Keratinocyte (primary cell): ENCODE data around the gene IGF1R. TPM values are rescaled to one million over a fixed set of nuclear protein-coding genes. Genes with fewer than 3 reads are reported as not detected.

Experiments used
- DNase-seq: peaks from one replicate; pipeline ENCODE4 v3.0.0-alpha.2; 2011; ENCODE audit warnings: low read depth, missing footprints, low spot score
- FAIRE-seq: peaks from 2 replicates; lab custom pipeline; 2011; peaks lifted over from hg19 to GRCh38; lab: Jason Lieb, UNC
- H2AFZ ChIP-seq: 2 replicates; pipeline ENCODE4 v1.6.0; 2012; ENCODE audit warnings: low read length, control low read depth, inconsistent platforms; ENCODE audit not compliant: control insufficient read depth
- H3K27ac ChIP-seq: 2 replicates; pipeline ENCODE4 v1.5.1; 2011; ENCODE audit warnings: low read length; ENCODE audit not compliant: control insufficient read depth, insufficient read depth
- H3K27me3 ChIP-seq: 3 replicates; pipeline ENCODE4 v1.6.0; 2011; ENCODE audit warnings: low read length; ENCODE audit not compliant: control insufficient read depth, insufficient read depth; ENCODE audit errors: extremely low read depth
- H3K36me3 ChIP-seq, 2 experiments: 2 replicates in 1 of 2; 3 replicates in 1 of 2; pipeline ENCODE4 v1.5.1; 2011; ENCODE audit warnings: low read length in 2 of 2, mild to moderate bottlenecking in 1 of 2; ENCODE audit not compliant: control insufficient read depth in 2 of 2, insufficient read depth in 2 of 2; ENCODE audit errors: extremely low read depth in 1 of 2
- H3K4me1 ChIP-seq: 3 replicates; pipeline ENCODE4 v1.5.1; 2011; ENCODE audit warnings: low read length; ENCODE audit not compliant: control insufficient read depth, insufficient read depth; ENCODE audit errors: extremely low read depth
- H3K4me2 ChIP-seq: 3 replicates; pipeline ENCODE4 v1.6.0; 2011; ENCODE audit warnings: low read depth, low read length; ENCODE audit not compliant: control insufficient read depth, insufficient read depth; ENCODE audit errors: extremely low read depth
- H3K4me3 ChIP-seq, 3 experiments: fragments of 200-600 bp in 1 of 3; sonication (generic) in 1 of 3; 2 replicates in 2 of 3; 3 replicates in 1 of 3; pipeline ENCODE4 v1.5.1; 2011 to 2016; ENCODE audit warnings: low read length in 3 of 3, mild to moderate bottlenecking in 3 of 3, control low read depth in 2 of 3, inconsistent platforms in 1 of 3, low read depth in 1 of 3, mixed read lengths in 1 of 3, mixed run types in 1 of 3, moderate library complexity in 1 of 3; ENCODE audit not compliant: control insufficient read depth in 2 of 3, insufficient read depth in 2 of 3; ENCODE audit errors: extremely low read depth in 1 of 3
- H3K79me2 ChIP-seq: 2 replicates; pipeline ENCODE4 v1.6.0; 2012; ENCODE audit warnings: low read length; ENCODE audit not compliant: control insufficient read depth, insufficient read depth
- H3K9ac ChIP-seq: 3 replicates; pipeline ENCODE4 v1.6.0; 2011; ENCODE audit warnings: low read length; ENCODE audit not compliant: control insufficient read depth, insufficient read depth; ENCODE audit errors: extremely low read depth
- H3K9me1 ChIP-seq: 3 replicates; pipeline ENCODE4 v1.6.0; 2011; ENCODE audit warnings: low read length; ENCODE audit not compliant: control insufficient read depth, insufficient read depth; ENCODE audit errors: extremely low read depth
- H3K9me3 ChIP-seq: 2 replicates; pipeline ENCODE4 v1.5.1; 2012; ENCODE audit warnings: low read depth, low read length; ENCODE audit not compliant: control insufficient read depth
- H4K20me1 ChIP-seq: 3 replicates; pipeline ENCODE4 v1.6.0; 2011; ENCODE audit warnings: low read length; ENCODE audit not compliant: control insufficient read depth, insufficient read depth; ENCODE audit errors: extremely low read depth
- EZH2 ChIP-seq: IDR thresholded peaks from one replicate; pipeline ENCODE4 v1.6.1; 2012; ENCODE audit warnings: inconsistent platforms, mild to moderate bottlenecking, low read length, moderate library complexity
- dilution Hi-C: fragments of 300-500 bp; cut with MboI; formaldehyde crosslinking; loops from one replicate; pipeline ENCODE4 v1.7.0; 2020; ENCODE audit warnings: low sequenced_read_pairs; ENCODE audit not compliant: extremely low pct_ligation_motif_present
- polyA plus RNA-seq, 5 experiments: library from polyadenylated mRNA; depleted of rRNA in 3 of 5; stranded (reverse) in 3 of 5; stranded (forward) in 1 of 5; unstranded in 1 of 5; fragments of >200 nt; gene quantifications; 1 replicate in 1 of 5; 2 replicates in 3 of 5; 3 replicates in 1 of 5; pipeline versions ENCODE4 v1.2.1 to v1.2.3, GENCODE V29; 2011 to 2012; ENCODE audit warnings: missing spikeins in 2 of 5, low read depth in 1 of 5, low replicate concordance in 1 of 5
- TF ChIP-seq, protein P1 (sequence below), 3 experiments: IDR thresholded peaks in 1 of 3; conservative IDR thresholded peaks in 1 of 3; optimal IDR thresholded peaks in 1 of 3; 2 replicates in 2 of 3; 3 replicates in 1 of 3; pipeline versions ENCODE3 to v1.5.1; 2011; ENCODE audit warnings: low read length in 3 of 3, mild to moderate bottlenecking in 3 of 3, moderate library complexity in 2 of 3, control low read depth in 1 of 3, inconsistent platforms in 1 of 3; ENCODE audit not compliant: insufficient read depth in 2 of 3; ENCODE audit errors: extremely low read depth in 1 of 3

The IGF1R gene
- polyA plus RNA-seq, 1 donor (not counting 4 experiments of a cell fraction or from before 2014, with no cell fraction given): 14.5 TPM

GRCh38 chr15:98673133-98673532 is 24.8 kb downstream of the IGF1R start:
- no peak for FAIRE-seq
- Histone ChIP-seq H3K79me2 (peaks cover 94% of the 10 kb centered on the region), H3K4me2 (no peak overlapping the region), H3K27ac (no peak overlapping the region), H3K27me3 (no peaks in the 10 kb centered on the region), H3K4me3 (no peak overlapping the region), H4K20me1 (peaks cover 7% of the 10 kb centered on the region), H3K9me1 (peaks cover 9% of the 10 kb centered on the region), H2AFZ (no peak overlapping the region), H3K9ac (no peak overlapping the region), H3K9me3 (no peaks in the 10 kb centered on the region), H3K4me1 (peaks cover 18% of the 10 kb centered on the region), H3K36me3 (peaks cover 0 to 4% of the 10 kb centered on the region in 2 experiments)
- no peak for TF ChIP-seq EZH2
- TF ChIP-seq, protein P1, sequence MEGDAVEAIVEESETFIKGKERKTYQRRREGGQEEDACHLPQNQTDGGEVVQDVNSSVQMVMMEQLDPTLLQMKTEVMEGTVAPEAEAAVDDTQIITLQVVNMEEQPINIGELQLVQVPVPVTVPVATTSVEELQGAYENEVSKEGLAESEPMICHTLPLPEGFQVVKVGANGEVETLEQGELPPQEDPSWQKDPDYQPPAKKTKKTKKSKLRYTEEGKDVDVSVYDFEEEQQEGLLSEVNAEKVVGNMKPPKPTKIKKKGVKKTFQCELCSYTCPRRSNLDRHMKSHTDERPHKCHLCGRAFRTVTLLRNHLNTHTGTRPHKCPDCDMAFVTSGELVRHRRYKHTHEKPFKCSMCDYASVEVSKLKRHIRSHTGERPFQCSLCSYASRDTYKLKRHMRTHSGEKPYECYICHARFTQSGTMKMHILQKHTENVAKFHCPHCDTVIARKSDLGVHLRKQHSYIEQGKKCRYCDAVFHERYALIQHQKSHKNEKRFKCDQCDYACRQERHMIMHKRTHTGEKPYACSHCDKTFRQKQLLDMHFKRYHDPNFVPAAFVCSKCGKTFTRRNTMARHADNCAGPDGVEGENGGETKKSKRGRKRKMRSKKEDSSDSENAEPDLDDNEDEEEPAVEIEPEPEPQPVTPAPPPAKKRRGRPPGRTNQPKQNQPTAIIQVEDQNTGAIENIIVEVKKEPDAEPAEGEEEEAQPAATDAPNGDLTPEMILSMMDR (optimal IDR thresholded peaks at IDR 0.05 in 1 of 3, IDR thresholded peaks at IDR 0.05 in 1 of 3, conservative IDR thresholded peaks at IDR 0.05 in 1 of 3; ENCODE audit: extremely low read depth in 1 of 3, insufficient read depth in 2 of 3, low read length in 3 of 3): no peak
- dilution Hi-C loops: no loop called here
- DNase-seq: no peak

DNA sequence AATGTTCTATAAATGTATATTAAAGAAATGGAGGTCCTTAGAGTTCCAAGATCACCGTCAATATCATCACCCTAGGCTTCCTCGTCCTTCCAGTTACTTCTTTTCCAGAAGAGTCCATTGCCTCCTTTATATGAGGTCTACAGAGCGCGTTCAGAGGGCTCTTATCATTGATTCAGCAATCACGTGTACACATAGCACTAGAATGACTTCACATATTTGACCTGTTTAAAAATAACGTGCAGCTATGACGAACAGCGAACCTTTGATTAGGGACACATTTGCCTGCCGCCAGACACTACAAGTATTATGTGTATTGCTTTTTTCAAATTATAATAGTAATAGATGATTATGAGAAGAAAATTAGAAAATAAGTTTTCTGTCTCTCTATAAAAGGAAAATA is 26.0 kb downstream of the IGF1R start:
- peaks cover 98% of the 10 kb centered on the region for H3K79me2 ChIP-seq
- dilution Hi-C loops: no loop called here
- H3K9me1 ChIP-seq: peaks cover 9% of the 10 kb centered on the region
- no peak overlapping the region for H2AFZ ChIP-seq
- no peak for DNase-seq
- peaks cover 0 to 3% of the 10 kb centered on the region in 2 experiments for H3K36me3 ChIP-seq
- no peaks in the 10 kb centered on the region for H3K9me3 ChIP-seq
- no peak overlapping the region for H3K4me3 ChIP-seq
- H3K9ac ChIP-seq: no peak overlapping the region
- H3K4me1 ChIP-seq: peaks cover 6% of the 10 kb centered on the region
- peaks cover 3% of the 10 kb centered on the region for H4K20me1 ChIP-seq
- no peak overlapping the region for H3K4me2 ChIP-seq
- H3K27me3 ChIP-seq: no peaks in the 10 kb centered on the region
- no peak for FAIRE-seq
- no peak overlapping the region for H3K27ac ChIP-seq
- TF ChIP-seq, protein P1 (optimal IDR thresholded peaks at IDR 0.05 in 1 of 3, IDR thresholded peaks at IDR 0.05 in 1 of 3, conservative IDR thresholded peaks at IDR 0.05 in 1 of 3; ENCODE audit: extremely low read depth in 1 of 3, insufficient read depth in 2 of 3, low read length in 3 of 3): no peak
- TF ChIP-seq EZH2: no peak
